GM19452 (cell line): Measurements from ENCODE around the gene UGT2B10.

Source experiments
- ATAC-seq: cut with Tn5 transposase; IDR thresholded peaks from one replicate; pipeline ENCODE4 v1.9.1; 2021; ENCODE audit not compliant: unreplicated experiment

Gene UGT2B10

DNA sequence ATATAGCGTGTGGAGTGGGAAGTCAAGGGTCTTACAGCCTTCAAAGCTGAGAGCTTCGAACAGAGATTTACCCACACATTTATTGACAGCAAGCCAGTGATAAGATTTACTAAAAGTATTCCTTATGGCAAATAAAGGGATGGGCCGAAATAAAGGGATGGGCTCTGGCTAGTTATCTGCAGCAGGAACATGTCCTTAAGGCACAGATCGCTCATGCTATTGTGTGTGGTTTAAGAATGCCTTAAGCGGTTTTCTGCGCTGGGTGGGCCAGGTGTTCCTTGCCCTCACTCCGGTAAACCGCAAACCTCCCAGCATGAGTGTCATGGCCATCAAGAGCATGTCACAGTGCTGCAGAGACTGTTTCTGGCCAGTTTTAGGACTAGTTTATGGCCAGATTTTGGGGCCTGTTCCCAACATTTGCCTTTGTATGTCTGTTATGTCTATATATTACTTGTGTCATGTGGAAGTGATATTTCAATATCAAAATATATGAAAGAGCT, 53.5 kb downstream of the UGT2B10 start:
- ATAC-seq: no peak

DNA sequence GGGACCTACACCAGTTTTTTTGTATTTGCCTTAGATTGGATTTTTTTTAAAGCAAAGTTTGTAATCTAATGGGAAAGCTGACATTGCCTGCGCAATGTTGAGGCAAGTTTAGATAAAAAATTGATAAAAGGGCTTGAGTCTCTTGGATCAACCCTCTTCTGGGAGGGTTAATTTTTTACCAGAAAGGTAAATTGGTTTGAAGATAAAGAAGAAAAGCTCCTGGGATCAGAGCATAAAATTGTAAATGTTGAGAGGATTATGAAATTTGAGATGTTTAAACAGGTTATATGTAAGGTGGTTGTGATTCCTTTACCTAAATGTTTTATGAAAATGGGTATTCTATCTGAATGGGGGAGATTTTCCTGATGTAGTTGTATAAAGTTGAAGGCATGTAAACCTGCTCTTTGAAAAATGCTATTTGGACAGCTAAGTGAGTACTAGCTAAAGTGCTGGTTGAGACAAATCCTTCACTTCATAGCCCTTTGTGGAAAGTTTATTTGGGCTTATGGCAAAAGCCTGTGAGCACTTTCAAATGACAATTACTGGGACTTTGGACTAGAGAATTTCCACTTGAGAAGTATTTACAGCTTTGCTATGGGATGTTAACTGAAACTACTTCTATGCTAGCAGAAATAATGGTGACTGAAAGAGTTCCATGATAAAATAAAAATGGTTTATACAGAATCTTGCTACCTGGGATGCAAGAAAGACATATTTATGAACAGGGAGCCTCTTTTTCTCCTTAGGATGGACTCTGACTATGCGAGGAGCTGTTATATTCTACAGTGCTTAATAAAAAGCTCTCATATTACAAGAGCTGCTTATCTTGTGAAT, 56.2 kb downstream of the UGT2B10 start:
- no peak for ATAC-seq

DNA sequence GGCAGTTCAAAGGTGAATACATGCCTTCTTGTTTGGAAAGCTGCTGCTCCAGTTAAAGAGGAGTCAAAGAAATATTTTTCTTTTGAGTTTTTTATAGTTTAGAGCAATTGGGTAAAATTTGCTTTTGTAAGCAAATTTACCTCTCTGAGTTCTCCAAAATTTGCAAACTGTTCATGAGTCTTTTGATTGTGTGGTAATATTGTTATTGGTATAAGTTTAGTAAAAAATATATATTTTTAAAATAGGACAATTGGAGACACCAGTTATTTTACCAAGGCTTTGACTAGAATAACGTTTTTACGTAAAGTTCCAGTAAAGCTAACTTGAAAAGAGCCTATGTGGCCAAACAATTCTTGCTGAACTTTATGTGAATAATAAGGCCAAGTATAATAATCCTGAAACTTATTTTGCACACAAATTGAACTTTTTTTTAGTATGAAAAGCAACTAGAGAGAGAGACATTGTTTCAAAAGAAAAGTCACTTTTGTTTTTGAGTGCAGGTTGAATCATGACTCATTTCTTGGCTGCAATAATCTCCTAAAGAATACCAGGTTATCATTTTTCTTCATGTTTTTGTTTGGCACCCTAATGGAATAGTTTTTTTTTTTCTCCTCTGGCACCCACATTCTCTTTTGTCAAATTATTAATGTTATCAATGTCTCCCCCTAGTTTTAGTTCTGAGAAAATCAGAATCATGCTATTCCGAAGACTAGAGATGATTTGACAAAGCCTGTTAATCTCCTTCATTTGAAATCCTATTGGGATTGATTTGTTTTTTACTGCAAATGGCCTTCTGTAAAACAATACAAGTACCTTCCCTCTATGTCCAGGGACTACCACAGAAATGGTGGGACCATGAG, 57.1 kb downstream of the UGT2B10 start:
- no peak for ATAC-seq

DNA sequence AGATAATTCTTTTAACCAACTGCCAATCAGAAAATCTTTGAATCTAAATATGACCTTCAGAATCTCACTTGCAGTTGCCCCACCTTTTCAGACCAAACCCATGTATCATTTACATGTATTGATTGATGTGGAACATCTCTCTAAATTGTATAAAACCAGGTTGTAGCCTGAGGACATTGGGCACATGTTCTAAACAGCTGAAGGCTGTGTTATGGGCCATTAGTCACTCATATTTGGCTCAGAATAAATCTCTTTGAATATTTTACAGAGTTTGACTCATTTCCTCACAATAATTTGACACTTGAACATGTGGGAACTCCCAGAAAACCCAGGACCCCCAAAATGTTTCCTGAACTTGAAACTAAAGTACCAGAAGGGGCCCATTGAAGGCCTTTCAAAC, 58.7 kb downstream of the UGT2B10 start:
- ATAC-seq: no peak

DNA sequence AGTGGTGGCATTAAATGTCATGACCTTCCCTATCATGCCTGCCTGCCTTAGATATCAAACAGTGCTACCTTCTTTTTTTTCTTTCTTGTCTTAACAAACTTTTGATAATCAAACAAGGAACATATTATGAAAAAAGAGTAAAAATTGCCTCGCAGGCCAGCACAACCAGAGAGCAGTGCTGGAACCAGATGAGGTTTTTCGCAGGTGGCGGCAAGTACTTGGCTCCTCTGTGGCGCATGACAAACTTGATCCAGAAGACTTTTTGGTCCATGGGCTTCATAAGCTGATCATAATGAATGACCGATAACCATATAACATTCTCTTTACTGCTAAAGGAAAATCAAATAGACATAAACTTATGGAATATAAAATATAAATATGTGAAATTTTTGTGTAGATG, 61.8 kb downstream of the UGT2B10 start:
- ATAC-seq: no peak

DNA sequence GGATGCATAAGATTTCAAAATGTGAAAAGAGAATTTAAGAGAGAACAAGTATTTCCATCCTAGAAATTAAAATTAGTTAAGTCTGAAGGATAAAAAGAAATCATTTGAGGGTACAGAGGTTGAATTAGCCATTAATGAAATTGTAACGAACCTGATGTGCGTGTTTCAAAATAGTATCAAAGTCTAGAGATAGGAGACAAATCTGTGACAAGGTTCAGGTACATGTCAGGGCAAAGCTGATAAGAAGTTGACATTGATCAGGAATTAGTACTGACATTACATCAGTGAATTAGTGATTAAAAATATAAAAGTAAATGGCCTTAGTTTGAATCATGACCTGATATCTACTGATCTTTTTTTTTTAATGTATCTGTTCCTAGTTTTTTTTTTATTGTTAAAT, 62.3 kb downstream of the UGT2B10 start:
- ATAC-seq: no peak
